Measurements from ENCODE around the gene CD8B. TPM values are rescaled to one million over a fixed set of nuclear protein-coding genes. Genes with fewer than 3 reads are reported as not detected.

CD8B gene
- total and polyA plus RNA-seq, 2 of the 13 experiments (the other 11 are each of a cell fraction or from before 2014, with no cell fraction given), result 0.04 TPM; not detected in 1

DNA sequence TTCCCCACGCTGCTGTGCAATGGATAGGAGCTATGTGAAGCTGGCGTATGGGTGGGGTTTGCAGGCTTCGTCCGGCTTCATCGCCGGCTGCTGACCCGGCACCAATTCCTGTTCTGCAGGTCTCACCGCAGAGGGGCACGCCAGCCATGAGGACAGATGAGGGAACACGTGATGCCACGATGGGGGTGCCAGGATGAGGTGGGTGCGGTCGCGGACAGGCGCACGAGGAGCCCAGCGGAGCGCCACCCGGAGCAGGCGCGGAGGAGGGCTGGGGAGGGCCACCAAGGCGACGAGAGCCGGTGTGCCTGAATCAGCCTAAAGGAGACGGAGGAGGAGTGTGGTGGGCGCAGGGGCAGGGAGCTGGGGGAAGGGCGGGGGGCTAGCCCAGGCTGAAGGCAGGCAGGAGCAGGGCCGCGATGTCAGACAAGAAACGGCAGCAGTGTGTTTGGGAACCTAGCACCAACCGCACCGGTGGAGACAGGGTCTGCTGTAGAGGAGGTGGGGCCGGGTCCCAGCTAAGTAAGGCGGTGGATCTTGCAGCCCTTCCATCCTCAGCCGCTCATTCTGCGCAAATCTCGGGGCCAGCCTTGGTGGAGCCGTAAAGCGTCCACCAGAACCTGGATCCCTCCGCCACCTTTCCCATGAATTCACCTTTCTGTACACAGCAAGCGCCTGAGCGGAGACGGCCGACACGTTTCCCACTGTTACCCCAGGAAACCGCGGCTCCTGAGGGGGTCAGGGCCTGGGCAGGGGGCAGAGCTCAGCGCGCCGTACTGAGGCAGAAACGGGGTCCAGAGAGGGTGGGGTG is 54.0 kb downstream of the CD8B start (continued):
- TF ChIP-seq CENPBD1 (CRISPR knock-in tag; IDR thresholded peaks at IDR 0.05; ENCODE audit: borderline replicate concordance, low read depth), result no peak
- no peak for TF ChIP-seq ZNF616 (CRISPR knock-in tag; IDR thresholded peaks at IDR 0.05; ENCODE audit: low read depth)
- TF ChIP-seq ZBTB8A (CRISPR knock-in tag; IDR thresholded peaks at IDR 0.05; ENCODE audit: borderline replicate concordance, low read depth), result no peak
- TF ChIP-seq, protein P1, sequence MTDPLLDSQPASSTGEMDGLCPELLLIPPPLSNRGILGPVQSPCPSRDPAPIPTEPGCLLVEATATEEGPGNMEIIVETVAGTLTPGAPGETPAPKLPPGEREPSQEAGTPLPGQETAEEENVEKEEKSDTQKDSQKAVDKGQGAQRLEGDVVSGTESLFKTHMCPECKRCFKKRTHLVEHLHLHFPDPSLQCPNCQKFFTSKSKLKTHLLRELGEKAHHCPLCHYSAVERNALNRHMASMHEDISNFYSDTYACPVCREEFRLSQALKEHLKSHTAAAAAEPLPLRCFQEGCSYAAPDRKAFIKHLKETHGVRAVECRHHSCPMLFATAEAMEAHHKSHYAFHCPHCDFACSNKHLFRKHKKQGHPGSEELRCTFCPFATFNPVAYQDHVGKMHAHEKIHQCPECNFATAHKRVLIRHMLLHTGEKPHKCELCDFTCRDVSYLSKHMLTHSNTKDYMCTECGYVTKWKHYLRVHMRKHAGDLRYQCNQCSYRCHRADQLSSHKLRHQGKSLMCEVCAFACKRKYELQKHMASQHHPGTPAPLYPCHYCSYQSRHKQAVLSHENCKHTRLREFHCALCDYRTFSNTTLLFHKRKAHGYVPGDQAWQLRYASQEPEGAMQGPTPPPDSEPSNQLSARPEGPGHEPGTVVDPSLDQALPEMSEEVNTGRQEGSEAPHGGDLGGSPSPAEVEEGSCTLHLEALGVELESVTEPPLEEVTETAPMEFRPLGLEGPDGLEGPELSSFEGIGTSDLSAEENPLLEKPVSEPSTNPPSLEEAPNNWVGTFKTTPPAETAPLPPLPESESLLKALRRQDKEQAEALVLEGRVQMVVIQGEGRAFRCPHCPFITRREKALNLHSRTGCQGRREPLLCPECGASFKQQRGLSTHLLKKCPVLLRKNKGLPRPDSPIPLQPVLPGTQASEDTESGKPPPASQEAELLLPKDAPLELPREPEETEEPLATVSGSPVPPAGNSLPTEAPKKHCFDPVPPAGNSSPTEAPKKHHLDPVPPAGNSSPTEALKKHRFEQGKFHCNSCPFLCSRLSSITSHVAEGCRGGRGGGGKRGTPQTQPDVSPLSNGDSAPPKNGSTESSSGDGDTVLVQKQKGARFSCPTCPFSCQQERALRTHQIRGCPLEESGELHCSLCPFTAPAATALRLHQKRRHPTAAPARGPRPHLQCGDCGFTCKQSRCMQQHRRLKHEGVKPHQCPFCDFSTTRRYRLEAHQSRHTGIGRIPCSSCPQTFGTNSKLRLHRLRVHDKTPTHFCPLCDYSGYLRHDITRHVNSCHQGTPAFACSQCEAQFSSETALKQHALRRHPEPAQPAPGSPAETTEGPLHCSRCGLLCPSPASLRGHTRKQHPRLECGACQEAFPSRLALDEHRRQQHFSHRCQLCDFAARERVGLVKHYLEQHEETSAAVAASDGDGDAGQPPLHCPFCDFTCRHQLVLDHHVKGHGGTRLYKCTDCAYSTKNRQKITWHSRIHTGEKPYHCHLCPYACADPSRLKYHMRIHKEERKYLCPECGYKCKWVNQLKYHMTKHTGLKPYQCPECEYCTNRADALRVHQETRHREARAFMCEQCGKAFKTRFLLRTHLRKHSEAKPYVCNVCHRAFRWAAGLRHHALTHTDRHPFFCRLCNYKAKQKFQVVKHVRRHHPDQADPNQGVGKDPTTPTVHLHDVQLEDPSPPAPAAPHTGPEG (CRISPR knock-in tag; IDR thresholded peaks at IDR 0.05), result no peak
- TF ChIP-seq CHD4 (IDR thresholded peaks at IDR 0.05; ENCODE audit: borderline replicate concordance, low read length), result no peak
- no peak for TF ChIP-seq RFX1 (IDR thresholded peaks at IDR 0.05)
- TF ChIP-seq ATF7 (IDR thresholded peaks at IDR 0.05), result no peak
- peak; percentile 60; the same call in 1 of the 2 replicates for TF ChIP-seq ATF7 (CRISPR knock-in tag; IDR thresholded peaks at IDR 0.05)
- TF ChIP-seq ZNF790 (CRISPR knock-in tag; IDR thresholded peaks at IDR 0.05; ENCODE audit: borderline replicate concordance), result 0 out of 2 replicates have a peak, but pooled peaks have one; percentile 66
- 0 out of 2 replicates have a peak, but pooled peaks have one; percentile 9 for TF ChIP-seq YEATS2 (CRISPR knock-in tag; IDR thresholded peaks at IDR 0.05; ENCODE audit: borderline replicate concordance)
- TF ChIP-seq PHF5A (CRISPR knock-in tag; IDR thresholded peaks at IDR 0.05; ENCODE audit: low read depth, unreplicated experiment), result no peak
- TF ChIP-seq TARDBP (CRISPR knock-in tag; IDR thresholded peaks at IDR 0.05), result no peak
- TF ChIP-seq JDP2 (CRISPR knock-in tag; IDR thresholded peaks at IDR 0.05; ENCODE audit: borderline replicate concordance), result no peak
- no peak; the same call in 1 of the 2 replicates for TF ChIP-seq MATR3 (CRISPR knock-in tag; IDR thresholded peaks at IDR 0.05)
- TF ChIP-seq ZNF224 (CRISPR knock-in tag; IDR thresholded peaks at IDR 0.05), result 0 out of 2 replicates have a peak, but pooled peaks have one; percentile 31
- peak; percentile 32; the same call in 1 of the 2 replicates for TF ChIP-seq ESRRA (CRISPR knock-in tag; IDR thresholded peaks at IDR 0.05; ENCODE audit: low read depth)
- TF ChIP-seq SP140L (CRISPR knock-in tag; IDR thresholded peaks at IDR 0.05; ENCODE audit: borderline replicate concordance), result no peak
- TF ChIP-seq NFKB2 (CRISPR knock-in tag; IDR thresholded peaks at IDR 0.05; ENCODE audit: borderline replicate concordance), result no peak; the same call in 1 of the 2 replicates
- peak; percentile 43; the same call in 1 of the 2 replicates for TF ChIP-seq WIZ (CRISPR knock-in tag; IDR thresholded peaks at IDR 0.05)
- TF ChIP-seq ZNF530 (CRISPR knock-in tag; IDR thresholded peaks at IDR 0.05; ENCODE audit: low read depth), result no peak
- no peak for TF ChIP-seq ZNF704 (CRISPR knock-in tag; IDR thresholded peaks at IDR 0.05; ENCODE audit: borderline replicate concordance)
- no peak for TF ChIP-seq KAT2B (IDR thresholded peaks at IDR 0.05; ENCODE audit: borderline replicate concordance, low read depth, low read length)
- TF ChIP-seq NR2F6 (IDR thresholded peaks at IDR 0.05), result no peak
- no peak; the same call in 1 of the 2 replicates for TF ChIP-seq NR2F6 (CRISPR knock-in tag; IDR thresholded peaks at IDR 0.05)
